Activated naive CD4-positive, alpha-beta T cell treated with Interleukin-2 at 50 U/mL for 16 hours (primary cell): ENCODE data around the gene HIVEP1.
"Not testable (repeated sequence)": the region's sequence is repeated elsewhere in the genome, so short reads cannot be mapped to it uniquely, and the experiment has no call there.

ENCODE experiments used
- DNase-seq: peaks from one replicate; pipeline ENCODE4 v3.0.0-alpha.2; 2020

Gene HIVEP1

GRCh38 chr6:12125396-12125795, 113.3 kb downstream of the HIVEP1 start:
- no peak for DNase-seq

- DNase-seq: no peak
Observed at GRCh38 chr6:12126051-12126450, 113.9 kb downstream of the HIVEP1 start.

GRCh38 chr6:12129523-12129922, 117.4 kb downstream of the HIVEP1 start:
- DNase-seq: no peak

- no peak for DNase-seq
Observed at GRCh38 chr6:12132351-12133222, 120.5 kb downstream of the HIVEP1 start.

- no peak for DNase-seq
Observed at GRCh38 chr6:12134581-12134980, 122.5 kb downstream of the HIVEP1 start.

- no peak for DNase-seq
Observed at GRCh38 chr6:12134991-12135390, 122.9 kb downstream of the HIVEP1 start.

- no peak for DNase-seq
Observed at GRCh38 chr6:12136905-12137304, 124.8 kb downstream of the HIVEP1 start.

- no peak for DNase-seq
Observed at GRCh38 chr6:12137480-12137879, 125.4 kb downstream of the HIVEP1 start.

- peak; percentile 13 for DNase-seq
Observed at GRCh38 chr6:12138381-12138780, 126.3 kb downstream of the HIVEP1 start.

GRCh38 chr6:12138936-12139335, 126.8 kb downstream of the HIVEP1 start:
- DNase-seq: no peak

- no peak for DNase-seq
Observed at GRCh38 chr6:12147557-12148316, 135.6 kb downstream of the HIVEP1 start.

- DNase-seq: no peak
Observed at GRCh38 chr6:12148317-12148801, 136.2 kb downstream of the HIVEP1 start.

- DNase-seq: no peak
Observed at GRCh38 chr6:12148841-12149240, 136.7 kb downstream of the HIVEP1 start.

- no peak for DNase-seq
Observed at GRCh38 chr6:12149944-12150510, 137.9 kb downstream of the HIVEP1 start.

- peak; percentile 39 for DNase-seq
Observed at GRCh38 chr6:12150812-12151432, 138.8 kb downstream of the HIVEP1 start.

GRCh38 chr6:12151433-12151820, 139.3 kb downstream of the HIVEP1 start:
- DNase-seq: no peak

GRCh38 chr6:12152023-12152970, 140.2 kb downstream of the HIVEP1 start:
- DNase-seq: no peak

- DNase-seq: not testable (repeated sequence)
Observed at GRCh38 chr6:12155769-12156168, 143.7 kb downstream of the HIVEP1 start.

GRCh38 chr6:12158686-12159415, 146.7 kb downstream of the HIVEP1 start:
- no peak for DNase-seq

- DNase-seq: no peak
Observed at GRCh38 chr6:12160326-12160725, 148.2 kb downstream of the HIVEP1 start.

GRCh38 chr6:12162213-12162612, 150.1 kb downstream of the HIVEP1 start:
- DNase-seq: no peak
